Body of pancreas (tissue), 4 donors: ENCODE results near the gene ICAM5.

Experiments used
- CTCF ChIP-seq, 7 experiments: fragments of 450-650 bp in 4 of 7; fragments of 200-600 bp in 3 of 7; sonication (generic) in 3 of 7; IDR thresholded peaks; one replicate each; pipeline ENCODE4 v1.5.1; 2016 to 2019; ENCODE audit warnings: antibody characterized with exemption in 7 of 7
- POLR2A ChIP-seq, 3 donors: fragments of 450-650 bp; IDR thresholded peaks; one replicate each; pipeline ENCODE4 v1.6.1; 2016; ENCODE audit warnings: antibody characterized with exemption in 3 of 3, mild to moderate bottlenecking in 2 of 3

GRCh38 chr19:10325732-10326131 lies 36.0 kb downstream of the ICAM5 start:
- TF ChIP-seq POLR2A (IDR thresholded peaks at IDR 0.05), result no peak
- TF ChIP-seq CTCF (IDR thresholded peaks at IDR 0.05), result no peak
